GM19452 (cell line): Measurements from ENCODE around the gene CREG1.

ENCODE experiments used
- ATAC-seq: cut with Tn5 transposase; IDR thresholded peaks from one replicate; pipeline ENCODE4 v1.9.1; 2021; ENCODE audit not compliant: unreplicated experiment

CREG1 gene

DNA sequence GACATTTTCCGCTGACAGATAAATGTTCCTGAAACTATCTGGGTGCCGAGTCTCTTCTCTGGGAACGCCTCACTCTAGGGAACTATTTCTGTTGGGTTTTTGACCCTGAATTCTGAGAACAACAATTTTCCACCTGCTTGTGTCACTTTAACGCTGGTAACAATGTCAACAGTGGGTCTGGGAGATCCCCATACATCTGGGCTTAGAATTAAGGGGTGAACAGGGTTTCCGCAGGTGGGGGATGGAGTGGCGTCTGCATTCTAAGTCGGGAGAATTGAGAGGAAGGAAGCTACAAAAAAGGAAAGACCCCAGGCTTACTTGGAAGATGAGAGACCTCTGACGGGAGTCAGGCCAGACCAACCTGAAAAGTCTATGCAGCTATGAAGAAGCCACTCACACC is 44.0 kb downstream of the CREG1 start:
- no peak for ATAC-seq

DNA sequence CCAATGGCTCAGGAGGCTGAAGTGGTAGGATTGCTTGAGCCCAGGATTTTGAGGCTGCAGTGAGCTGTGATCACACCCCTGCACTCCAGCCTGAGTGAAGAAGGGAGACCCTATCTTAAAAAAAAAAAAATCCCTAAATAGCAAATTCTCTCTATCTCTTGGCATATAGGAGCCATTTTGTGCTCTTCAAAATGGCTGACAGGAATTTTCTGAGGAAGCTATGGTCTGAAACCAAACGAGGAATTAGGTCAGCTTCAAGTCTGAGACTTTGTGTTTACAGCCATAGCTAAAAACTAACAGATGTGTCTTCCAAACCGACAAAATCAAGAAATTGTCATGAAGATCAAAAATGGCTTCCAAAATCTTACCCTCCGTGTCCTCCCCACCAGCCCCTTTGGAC is 45.8 kb downstream of the CREG1 start:
- ATAC-seq = no peak

DNA sequence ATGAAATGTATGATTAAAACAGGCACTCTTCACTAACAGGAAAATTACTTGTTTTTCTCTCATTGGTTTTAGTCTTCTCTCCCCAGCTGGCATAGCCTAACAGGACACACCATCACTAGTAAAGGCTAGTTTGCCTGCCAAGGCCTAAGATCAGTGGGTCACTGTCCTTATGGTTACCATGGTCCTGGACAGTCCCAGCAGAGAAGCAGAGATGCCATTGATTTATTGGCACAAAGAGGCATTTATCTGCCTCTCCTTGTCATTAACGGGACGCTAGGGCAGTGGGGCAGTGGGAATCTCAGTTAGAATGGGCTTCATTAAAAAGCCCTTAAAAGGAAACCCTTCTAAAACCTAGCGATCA is 49.1 kb downstream of the CREG1 start:
- ATAC-seq = no peak

DNA sequence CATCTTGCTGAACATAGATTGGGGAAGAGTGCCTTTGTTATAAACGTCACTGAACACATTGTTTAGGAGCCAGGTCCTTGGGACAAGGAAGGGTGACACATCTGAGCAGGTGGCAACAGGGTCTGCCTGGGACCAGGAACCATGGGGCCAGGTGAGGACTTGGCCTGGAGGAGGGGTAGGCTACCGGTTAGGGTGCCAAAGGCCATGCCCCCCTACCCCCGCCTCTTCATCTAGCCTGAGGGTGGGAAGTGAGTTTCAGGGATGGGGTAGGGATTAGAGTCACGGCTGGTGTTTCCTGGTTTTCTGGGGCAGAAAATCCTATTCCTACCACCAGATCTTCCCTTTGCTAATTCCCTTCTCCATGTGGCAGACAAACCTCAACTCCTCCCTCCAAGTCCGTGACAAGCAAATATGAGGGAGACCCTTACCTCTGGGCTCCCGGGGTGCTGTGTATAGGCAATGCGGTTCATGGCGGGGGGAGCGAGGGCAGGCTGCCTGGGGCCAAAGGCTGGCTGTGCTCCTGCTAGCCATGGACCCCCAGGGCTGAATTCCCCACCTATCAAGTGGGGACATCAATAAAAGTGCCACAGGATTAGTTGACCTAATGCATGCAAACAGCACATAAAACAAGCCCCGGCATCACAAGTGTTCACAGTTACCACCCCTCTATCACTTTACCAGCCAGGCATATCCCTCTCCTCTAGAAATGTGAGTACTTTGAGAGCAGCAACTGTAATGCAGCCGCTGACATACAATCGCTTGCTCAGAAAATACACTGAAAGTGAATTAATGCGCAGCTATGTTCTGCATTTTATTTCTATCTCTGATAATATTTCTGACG is 49.7 kb downstream of the CREG1 start:
- no peak for ATAC-seq

DNA sequence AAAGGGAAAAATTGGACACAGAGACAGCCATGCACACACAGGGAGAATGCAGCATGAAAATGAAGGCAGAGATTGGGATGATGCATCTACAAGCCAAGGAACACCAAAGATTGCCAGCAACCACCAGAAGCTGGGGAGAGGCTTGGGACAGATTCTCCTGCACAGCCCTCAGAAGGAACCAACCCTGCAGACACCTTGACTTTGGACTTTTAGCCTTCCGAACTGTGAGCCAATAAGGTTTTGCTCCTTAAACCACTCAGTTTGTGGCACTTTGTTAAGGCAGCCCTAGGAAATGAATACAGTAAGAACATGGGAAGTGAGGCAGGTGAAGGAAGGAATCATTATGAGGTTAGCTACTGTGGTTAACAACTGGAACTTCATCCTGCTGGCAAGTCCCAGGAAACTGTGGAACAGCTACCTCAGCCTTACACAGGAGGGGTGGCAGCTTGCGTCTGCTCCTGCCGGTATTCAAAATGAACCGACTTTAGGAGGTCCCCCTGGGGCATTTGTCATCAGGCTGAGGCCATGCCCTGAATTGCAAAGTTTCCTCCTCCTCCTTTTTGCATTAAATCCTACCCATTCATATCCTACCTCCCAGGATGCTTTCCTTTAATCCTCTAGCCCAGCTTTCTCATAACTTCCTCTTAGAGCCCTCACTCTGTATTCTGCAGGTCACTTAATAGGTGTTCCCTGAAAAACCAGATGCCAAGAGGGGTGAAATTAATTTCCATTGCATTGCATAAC is 50.7 kb downstream of the CREG1 start:
- no peak for ATAC-seq

DNA sequence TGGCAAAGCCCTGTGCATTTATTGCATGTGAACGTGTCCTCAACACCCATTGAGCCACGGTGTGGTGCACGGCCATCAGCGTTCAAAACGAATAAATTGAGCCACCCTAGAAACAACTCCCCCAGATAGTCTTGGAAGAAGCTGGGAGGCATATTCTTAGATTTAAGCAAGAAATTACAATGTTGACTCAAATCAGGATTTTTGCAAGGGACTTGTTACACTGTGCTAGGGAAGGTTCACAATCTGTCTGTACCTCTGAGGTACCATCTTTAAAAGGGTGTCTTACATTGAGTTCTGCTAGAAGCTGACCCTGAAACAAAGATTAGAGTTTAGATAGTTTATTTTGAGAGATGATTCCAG is 51.4 kb downstream of the CREG1 start:
- ATAC-seq = no peak

DNA sequence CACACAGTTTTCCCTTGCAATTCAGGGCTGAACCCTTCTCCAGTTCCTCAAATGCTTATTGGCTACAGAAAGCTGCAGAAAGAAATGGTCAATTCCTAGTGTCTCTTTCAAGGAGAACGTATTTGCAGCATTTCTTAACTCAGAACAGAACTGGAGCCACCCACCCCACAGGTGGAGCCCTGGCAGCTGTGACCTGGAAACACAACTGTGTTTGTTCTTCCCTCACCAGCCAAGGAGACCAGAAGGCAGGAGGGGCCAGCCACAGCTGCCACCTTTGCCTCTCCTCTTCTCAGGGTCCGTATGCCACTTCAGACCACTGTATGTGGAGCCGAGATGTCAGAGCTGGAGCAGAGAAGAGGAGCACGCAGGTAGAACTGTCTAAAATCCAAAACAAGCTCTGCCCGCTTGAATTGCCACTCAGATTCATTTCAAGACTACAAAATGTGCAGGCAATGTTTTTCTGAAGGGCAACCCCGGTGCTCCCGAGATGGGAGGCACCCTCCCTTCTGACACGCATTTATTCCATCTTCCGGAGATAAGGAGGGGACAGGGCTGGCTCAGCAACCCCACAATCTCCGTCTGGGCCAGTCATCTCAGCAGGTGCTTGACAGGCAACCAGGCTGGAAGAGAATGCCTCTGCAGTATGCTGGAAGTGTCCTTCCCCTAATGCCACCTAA is 51.9 kb downstream of the CREG1 start:
- no peak for ATAC-seq

DNA sequence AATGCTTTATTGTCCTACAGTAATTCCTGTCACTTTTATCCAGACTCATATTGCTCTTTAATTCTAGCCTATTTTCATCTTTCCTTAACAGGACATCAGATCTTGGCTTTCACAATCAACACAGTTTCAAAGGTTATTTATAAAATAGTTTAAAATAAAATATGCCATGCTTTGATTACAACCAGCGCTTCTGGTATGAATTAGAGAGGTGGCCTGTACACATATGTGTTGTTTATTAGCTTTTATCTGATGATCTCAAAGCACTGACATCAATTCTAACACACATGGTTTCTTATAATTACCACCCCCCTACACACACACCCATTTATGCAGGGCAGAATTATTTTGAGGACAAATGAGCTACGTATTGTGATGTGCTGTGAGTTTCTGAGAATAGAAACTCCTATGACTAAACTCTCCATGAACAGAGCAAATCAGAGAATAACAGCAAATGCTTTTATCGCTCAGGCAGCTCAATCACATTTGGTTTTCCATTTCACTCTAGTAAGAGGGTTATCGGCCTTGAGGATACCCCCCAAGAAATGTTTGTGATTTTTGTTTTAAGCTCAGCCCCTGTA is 53.2 kb downstream of the CREG1 start:
- ATAC-seq = no peak

DNA sequence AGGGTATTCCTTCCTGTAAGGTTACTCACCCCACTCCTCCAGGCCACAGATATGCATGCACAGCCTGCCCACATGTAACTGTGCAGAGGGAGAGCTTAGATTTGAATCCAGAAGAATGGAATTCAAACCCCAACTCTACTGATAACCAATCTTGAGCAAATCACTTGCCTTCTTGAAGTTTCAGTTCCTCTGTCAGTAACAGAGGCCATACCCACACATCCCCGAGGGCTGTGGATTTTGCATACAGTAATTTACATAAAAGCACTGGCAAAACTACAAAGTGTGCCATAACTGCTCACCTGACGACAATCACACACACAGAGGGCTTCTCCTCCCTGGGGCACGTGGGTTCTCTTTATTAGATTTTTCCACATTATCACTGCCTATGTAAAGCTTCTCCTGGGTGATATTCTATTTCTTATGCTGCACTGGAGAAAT is 53.9 kb downstream of the CREG1 start:
- ATAC-seq = peak; percentile 94

DNA sequence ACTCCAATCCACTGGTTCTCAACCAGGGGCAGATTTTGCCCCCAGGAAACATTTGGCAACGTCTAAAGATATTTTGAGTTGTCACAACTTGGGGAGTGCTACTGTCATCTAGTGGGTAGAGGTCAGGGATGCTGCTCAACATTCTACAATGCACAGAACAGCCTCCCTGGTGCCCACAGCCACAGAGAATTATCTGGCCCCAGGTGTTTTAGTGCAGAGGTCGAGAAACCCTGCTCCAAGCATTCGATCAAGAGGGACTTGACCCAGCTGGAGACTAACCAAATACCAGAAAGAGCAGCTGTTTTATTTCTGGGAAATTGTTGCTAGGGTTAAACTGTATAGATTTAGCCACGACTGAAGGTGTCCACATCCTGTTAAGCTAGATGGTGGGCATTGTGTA is 54.5 kb downstream of the CREG1 start:
- no peak for ATAC-seq

DNA sequence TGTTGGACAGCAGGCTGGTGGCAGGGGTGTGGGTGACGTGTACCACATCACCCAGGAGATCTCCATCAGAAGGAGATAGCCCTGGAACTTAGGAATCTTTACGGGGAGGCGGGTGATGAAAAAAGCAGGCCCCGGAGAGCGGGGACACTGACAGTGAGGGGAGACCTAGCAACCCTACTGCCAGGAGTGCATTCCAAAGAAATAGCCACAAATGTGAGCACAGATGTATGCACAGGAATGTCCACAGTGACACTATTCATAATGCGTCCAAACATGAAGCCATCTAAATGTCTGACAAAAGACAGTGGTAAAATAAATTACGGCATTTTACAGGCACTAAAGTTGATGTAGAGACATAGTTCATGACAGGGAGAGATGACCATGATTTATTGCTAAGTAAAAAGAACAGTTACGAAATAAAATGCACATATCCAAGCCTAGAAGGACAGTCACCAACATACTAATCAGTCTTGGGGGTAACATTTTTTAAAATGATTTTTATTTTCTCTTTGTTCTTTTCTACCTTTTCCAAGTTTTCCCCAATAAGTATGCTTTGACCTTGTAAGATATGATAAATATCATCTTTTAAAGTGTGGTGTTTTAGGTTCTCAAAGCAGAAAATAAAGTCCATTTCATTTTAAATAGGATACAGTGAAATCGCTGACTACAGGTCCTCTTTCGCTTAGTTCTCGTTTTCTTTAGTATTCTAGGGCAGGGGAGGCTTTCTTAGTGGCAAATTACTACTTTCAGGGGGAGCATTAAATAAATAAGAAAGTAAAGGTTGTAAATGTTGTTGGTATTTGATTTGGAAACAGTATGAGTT is 56.6 kb downstream of the CREG1 start:
- no peak for ATAC-seq

DNA sequence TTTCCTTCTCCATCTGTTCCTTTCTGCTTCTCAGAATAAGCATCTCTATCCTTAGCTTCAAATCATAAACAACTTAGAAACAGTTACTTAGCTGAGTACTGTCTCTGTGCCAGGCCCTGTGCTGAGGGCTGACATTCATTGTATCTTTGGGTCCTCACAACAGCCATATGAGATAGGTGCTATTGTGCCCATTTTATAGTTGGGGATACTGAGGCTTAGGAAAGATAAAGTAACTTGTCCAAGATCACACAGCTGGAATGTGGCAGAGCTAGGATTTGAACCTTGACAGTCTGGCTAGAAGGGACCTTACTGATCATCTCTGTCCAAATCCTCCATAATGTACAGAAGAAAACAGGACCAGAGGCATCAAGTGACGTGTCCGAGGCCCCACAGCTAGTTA is 60.2 kb downstream of the CREG1 start:
- ATAC-seq = no peak

DNA sequence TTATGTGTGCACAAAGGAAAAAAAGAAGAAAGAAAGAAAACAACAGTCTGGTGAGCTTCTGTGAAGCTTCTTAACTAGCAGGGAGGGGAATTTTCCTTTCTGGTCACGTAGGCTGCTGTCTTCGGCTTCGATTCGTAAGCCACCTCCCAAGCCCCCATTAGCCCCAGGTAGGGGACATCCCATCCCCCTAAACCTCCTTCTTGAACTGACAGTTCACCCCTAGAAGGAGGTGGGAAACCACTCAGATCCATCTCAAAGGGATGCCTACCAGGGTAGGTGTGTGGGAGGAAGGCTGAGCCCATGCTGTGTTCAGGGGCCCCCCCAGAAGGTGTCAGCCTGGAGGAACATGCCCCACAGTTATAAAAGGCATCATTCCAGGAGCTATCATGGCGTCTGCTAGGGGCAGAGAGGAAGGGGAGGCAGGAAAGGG is 61.1 kb downstream of the CREG1 start:
- no peak for ATAC-seq

DNA sequence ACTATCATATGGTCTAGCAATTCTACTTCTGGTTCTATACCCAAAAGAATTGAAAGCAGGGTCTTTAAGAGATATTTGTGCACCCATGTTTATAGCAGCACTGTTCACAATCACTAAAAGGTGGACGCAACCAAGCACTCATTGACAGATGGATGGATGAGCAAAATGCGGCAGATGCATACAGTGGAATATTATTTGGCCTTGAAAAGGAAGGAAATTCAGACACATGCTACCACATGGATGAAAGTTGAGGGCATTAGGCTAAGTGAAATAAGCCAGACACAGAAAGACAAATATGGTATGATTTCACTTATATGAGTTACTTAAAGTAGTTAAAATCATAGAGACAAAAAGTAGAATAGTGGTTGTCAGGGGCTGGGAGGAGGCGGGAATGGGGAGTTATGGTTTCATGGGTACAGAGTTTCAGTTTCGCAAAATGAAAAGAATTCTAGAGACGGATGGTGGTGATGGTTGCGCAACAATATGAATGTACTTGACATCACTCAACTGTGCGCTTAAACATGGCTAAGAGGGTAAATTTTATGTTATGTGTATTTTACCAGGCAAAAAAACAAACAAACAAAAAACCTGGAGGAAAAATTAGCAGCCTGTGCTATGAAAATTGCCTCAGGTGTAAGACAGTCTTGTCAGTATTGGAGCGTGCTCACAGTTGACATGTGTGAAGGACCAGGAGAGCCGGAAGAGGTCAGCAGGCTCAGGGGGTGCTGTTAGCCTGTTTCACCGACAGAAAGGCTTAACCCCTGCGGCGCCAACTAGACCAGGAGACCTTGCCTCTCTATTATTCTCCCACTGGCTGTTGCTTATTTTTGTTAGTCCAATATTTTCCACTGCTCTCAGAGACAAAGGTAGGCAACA is 61.7 kb downstream of the CREG1 start:
- ATAC-seq = no peak
